ENCODE data around the gene EEA1. TPM values are rescaled to one million over a fixed set of nuclear protein-coding genes. Genes with fewer than 3 reads are reported as not detected.
A peak's percentile ranks its signal among the peaks of the same experiment; 100 is the strongest.
"Not testable (repeated sequence)": the region's sequence is repeated elsewhere in the genome, so short reads cannot be mapped to it uniquely, and the experiment has no call there.

Gene EEA1
- 22.2 and 23.4 TPM in 2 replicates for total RNA-seq

DNA sequence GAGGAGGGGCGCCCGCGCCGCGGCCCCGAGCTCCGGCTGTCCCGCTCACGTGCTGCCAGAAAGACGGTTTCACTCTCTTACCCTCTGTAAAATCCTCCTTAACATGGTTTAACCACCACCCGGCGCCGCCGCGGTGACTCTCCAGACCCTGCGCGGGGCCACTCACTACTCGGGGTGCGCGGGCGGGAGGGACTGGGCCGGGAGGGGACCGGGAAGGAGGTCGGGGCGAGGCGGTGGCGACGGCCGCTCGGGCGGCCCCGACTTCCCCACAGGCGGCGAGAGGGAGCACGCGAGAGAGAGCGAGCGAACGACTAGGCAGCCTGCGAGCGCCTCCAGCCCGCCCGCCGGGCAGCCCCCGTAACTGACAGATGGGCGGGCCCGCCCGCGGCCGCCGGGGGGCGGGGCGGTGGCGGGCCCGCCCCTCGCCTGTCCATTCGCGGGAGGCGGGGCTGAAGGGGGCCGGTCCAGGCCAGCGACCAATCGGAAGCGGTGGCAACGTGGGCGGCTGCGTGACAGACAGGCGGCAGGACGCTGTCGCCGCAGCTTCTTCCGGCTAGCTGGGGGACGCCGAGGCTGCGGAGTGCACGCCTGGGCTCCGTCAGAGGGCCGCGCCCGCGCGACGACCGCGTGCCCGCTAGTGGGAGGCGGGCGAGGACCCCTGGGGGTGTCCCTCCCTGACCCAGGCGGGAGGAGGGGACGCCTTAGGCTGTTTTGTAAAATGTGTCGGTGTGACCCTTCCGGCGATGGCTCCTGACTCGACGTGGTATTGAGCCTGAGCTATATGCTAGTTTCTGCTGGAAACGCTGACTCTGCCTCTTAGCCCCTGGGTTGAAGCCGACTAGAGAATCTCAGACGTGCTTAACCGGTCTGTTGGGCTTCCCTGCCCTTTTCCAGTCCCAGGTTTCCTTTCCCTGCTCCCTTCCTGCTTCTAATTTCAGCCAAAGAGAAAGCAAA, at the start of gene EEA1:
Gene EEA1, minus strand, starts transcription at position 334 of the 954 bp plus-strand sequence. Its CDS starts 229 bp downstream, at position 105.
- Mint-ChIP-seq H3K27me3 (peaks cover 6% of the 10 kb centered on the region), H3K9me3 (no peaks in the 10 kb centered on the region), H3K4me1 (peaks cover 27% of the 10 kb centered on the region), H3K4me3 (peak within 1 kb of the TSS; percentile 89), H3K36me3 (ENCODE audit: low read depth) (peaks cover 8% of the 10 kb centered on the region), H3K27ac (peak within 1 kb of the TSS; percentile 96)
- intact Hi-C loops (cut with micrococcal nuclease): loop anchor here (1.0 to 5.0 kb wide), 14 partner anchors 102 to 1278 kb away; partner anchors contain the start of genes BTG1, CRADD, NUDT4 and SOCS2
- DNase-seq: peak; percentile 98

DNA sequence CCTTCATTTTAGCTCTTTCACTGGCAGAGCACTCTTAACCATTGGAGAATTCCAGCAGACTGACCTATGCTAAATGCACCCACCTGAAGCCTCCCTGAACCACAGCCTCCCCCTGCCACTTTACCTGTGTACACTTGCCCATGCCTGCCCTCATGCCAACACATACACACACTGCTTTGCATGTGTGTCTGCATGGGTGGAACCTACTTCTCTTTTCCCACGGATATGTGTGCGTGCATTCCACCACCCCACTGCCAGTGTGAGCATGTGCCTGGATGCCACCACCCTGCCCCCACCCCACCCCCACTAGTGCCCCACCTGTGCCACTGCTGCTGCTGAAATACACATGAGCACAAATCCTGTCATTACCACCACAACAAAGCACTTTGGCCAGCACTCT, 49.5 kb upstream of the EEA1 start:
- Mint-ChIP-seq H3K36me3 (ENCODE audit: low read depth) (peaks cover 7% of the 10 kb centered on the region), H3K4me3 (no peak overlapping the region), H3K27me3 (peaks cover 1% of the 10 kb centered on the region), H3K27ac (no peak overlapping the region), H3K4me1 (peaks cover 11% of the 10 kb centered on the region), H3K9me3 (peaks cover 14% of the 10 kb centered on the region)
- intact Hi-C loops (cut with micrococcal nuclease): no loop called here
- DNase-seq: no peak

- intact Hi-C loops (cut with micrococcal nuclease): no loop called here
- H3K27me3 Mint-ChIP-seq: no peaks in the 10 kb centered on the region
- H3K27ac Mint-ChIP-seq: no peak overlapping the region
- H3K4me1 Mint-ChIP-seq: peaks cover 12% of the 10 kb centered on the region
- peaks cover 18% of the 10 kb centered on the region for H3K9me3 Mint-ChIP-seq
- H3K36me3 Mint-ChIP-seq (ENCODE audit: low read depth): peaks cover 7% of the 10 kb centered on the region
- peak; percentile 62 for DNase-seq
- H3K4me3 Mint-ChIP-seq: no peak overlapping the region
Measured at GRCh38 chr12:92977326-92977725, 48.2 kb upstream of the EEA1 start.

- Mint-ChIP-seq H3K4me3 (no peak overlapping the region), H3K9me3 (peaks cover 15% of the 10 kb centered on the region), H3K4me1 (peaks cover 12% of the 10 kb centered on the region), H3K36me3 (ENCODE audit: low read depth) (peaks cover 4% of the 10 kb centered on the region), H3K27me3 (no peaks in the 10 kb centered on the region), H3K27ac (no peak overlapping the region)
- DNase-seq: no peak
- intact Hi-C loops (cut with micrococcal nuclease): no loop called here
Measured at GRCh38 chr12:92974759-92975158, 45.7 kb upstream of the EEA1 start.

DNA sequence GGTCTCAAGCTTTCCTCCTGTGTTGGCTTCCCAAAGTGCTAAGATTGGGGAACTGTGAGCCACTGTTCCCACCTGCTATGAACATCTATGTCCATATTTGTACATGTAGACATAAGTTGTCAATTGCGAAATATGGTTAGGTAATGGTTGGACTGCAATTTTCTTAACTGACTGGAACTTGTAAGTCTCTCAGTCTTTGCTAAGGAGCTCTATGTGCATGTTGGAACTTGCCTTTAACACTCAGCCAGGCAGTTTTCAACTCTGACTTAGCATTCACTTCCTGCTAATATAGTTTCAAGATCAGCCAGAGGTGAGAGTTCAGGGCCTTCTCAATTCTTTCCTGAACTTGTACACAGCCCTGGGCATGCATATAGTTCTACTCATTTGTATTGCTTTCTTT, 44.5 kb upstream of the EEA1 start:
- Mint-ChIP-seq H3K4me1 (peaks cover 12% of the 10 kb centered on the region), H3K27ac (no peak overlapping the region), H3K9me3 (peaks cover 15% of the 10 kb centered on the region), H3K27me3 (no peaks in the 10 kb centered on the region), H3K4me3 (no peak overlapping the region), H3K36me3 (ENCODE audit: low read depth) (peaks cover 4% of the 10 kb centered on the region)
- no peak for DNase-seq
- intact Hi-C loops (cut with micrococcal nuclease): no loop called here

- Mint-ChIP-seq H3K27ac (no peak overlapping the region), H3K36me3 (ENCODE audit: low read depth) (peaks cover 4% of the 10 kb centered on the region), H3K4me3 (no peak overlapping the region), H3K4me1 (peaks cover 6% of the 10 kb centered on the region), H3K27me3 (no peaks in the 10 kb centered on the region), H3K9me3 (peaks cover 15% of the 10 kb centered on the region)
- no peak for DNase-seq
- intact Hi-C loops (cut with micrococcal nuclease): no loop called here
Measured at GRCh38 chr12:92971859-92972524, 42.9 kb upstream of the EEA1 start.

- no peak overlapping the region for H3K4me3 Mint-ChIP-seq
- H3K27ac Mint-ChIP-seq: no peak overlapping the region
- no peaks in the 10 kb centered on the region for H3K36me3 Mint-ChIP-seq (ENCODE audit: low read depth)
- intact Hi-C loops (cut with micrococcal nuclease): no loop called here
- DNase-seq: no peak
- H3K27me3 Mint-ChIP-seq: peaks cover 1% of the 10 kb centered on the region
- peaks cover 10% of the 10 kb centered on the region for H3K9me3 Mint-ChIP-seq
- H3K4me1 Mint-ChIP-seq: no peaks in the 10 kb centered on the region
Measured at GRCh38 chr12:92968176-92968813, 39.2 kb upstream of the EEA1 start.

DNA sequence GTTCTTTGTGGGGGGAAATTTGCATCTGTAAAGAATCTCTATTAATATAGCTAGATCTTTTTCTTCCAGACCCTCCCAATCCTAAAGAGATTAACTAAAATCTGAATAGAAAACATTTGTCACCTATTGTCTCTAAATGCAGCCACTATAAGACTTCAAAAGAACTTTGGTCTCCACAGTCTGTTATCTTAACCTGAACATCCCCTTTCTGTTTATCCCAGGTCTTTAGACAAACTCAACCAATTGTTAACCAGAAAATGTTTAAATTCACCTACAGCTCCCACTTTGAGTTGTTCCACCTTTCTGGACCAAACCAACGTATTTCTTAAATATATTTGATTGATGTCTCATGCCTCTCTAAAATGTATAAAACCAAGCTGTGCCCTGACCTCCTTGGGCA, 35.3 kb upstream of the EEA1 start:
- H3K27ac Mint-ChIP-seq; DNase-seq; H3K27me3 Mint-ChIP-seq; H3K4me1 Mint-ChIP-seq; H3K36me3 Mint-ChIP-seq (ENCODE audit: low read depth); intact Hi-C loops (cut with micrococcal nuclease); H3K9me3 Mint-ChIP-seq; H3K4me3 Mint-ChIP-seq: not testable (repeated sequence)

DNA sequence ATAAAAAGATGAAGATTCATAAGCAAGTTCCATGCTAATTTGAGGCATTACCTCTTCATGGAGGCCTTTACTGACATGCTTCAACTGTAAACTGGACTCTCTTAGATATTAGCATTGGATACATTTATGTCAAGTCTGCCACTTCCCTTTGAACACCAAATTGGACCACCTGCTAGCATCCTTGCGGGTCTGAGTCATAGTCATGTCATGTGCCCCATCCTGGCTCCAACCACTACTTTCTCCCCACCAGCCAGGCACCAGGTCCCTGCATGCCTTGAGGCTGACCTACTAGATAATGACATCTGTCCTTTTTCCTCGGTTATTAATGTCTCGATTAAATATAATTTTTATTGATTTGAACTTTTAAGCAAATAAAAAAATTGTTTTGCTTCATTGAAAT, 32.9 kb upstream of the EEA1 start:
- no peaks in the 10 kb centered on the region for H3K4me1 Mint-ChIP-seq
- H3K27me3 Mint-ChIP-seq: peaks cover 1% of the 10 kb centered on the region
- no peaks in the 10 kb centered on the region for H3K9me3 Mint-ChIP-seq
- DNase-seq: no peak
- no peak overlapping the region for H3K27ac Mint-ChIP-seq
- intact Hi-C loops (cut with micrococcal nuclease): no loop called here
- H3K36me3 Mint-ChIP-seq (ENCODE audit: low read depth): no peaks in the 10 kb centered on the region
- H3K4me3 Mint-ChIP-seq: no peak overlapping the region

DNA sequence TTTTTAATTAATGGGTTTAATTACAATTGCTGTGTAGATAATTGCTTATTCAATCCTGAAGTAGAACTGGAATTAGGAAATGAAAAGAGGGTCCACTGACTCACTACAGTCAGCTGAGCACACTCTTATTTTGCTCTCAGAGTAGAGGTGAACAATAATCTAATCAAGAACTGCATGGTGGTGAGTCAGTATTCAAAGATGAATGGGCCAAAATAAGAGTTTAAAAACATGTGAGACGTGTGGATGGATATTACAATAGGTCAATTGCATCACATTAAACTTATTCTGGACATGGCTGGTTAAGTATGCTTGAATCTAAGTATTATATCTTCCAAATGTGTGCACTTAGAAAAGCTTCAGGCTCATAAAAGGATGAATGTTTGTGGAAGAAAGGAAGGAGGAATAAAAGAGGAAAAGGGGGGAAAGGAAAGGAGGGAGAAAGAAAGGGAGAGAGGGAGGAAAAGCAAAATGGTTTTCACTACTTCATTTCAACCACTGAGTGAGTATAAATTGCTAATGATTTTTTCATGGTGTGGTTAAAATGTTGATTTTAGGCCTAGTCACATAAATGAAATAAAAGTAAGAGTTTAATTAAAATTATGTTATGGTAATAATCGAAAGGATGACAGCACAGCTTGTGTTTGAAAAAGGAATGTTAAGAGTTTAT, 27.0 kb upstream of the EEA1 start:
- Mint-ChIP-seq H3K4me3 (no peak overlapping the region), H3K9me3 (no peaks in the 10 kb centered on the region), H3K4me1 (no peaks in the 10 kb centered on the region), H3K27ac (no peak overlapping the region), H3K27me3 (peaks cover 2% of the 10 kb centered on the region), H3K36me3 (ENCODE audit: low read depth) (no peaks in the 10 kb centered on the region)
- DNase-seq: no peak
- intact Hi-C loops (cut with micrococcal nuclease): no loop called here

DNA sequence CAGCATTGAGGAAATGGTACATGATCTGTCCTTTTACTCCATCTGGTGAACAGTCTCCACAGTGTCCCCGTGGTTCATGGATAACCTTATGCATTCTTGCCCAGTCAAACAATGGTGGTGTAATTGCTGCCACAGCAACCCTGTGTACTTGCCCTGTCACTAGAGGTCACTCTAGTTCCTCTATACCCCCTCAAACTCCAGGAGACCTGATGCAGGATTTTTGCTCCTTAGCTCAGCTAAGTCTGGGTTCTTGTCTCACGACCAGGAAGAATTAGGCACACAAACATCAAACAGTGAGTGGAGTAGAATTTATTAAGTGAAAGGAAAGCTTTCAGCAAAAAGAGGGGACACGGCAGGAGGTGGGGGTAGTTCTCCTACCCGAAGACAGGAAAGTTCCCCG, 24.7 kb upstream of the EEA1 start:
- Mint-ChIP-seq H3K9me3 (no peaks in the 10 kb centered on the region), H3K36me3 (ENCODE audit: low read depth) (no peaks in the 10 kb centered on the region), H3K27ac (no peak overlapping the region), H3K4me1 (no peaks in the 10 kb centered on the region), H3K4me3 (no peak overlapping the region), H3K27me3 (peaks cover 2% of the 10 kb centered on the region)
- intact Hi-C loops (cut with micrococcal nuclease): no loop called here
- DNase-seq: no peak

DNA sequence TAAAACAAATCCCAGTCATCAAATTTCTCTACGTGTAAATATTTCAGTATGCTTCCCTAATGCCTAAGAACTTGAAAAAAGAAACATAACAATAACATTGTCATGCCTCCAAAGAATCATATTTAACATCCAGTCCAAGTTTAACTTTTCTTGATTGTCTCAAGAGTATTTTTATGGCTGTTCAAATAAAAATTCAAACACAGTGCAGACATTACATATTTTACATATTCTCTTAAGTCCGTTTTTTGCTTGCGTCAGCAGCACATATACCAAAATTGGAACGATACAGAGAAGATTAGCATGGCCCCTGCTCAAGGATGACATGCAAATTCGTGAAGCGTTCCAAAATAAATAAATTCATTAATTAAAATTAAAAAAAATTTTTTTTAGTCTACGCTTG, 23.3 kb upstream of the EEA1 start:
- intact Hi-C loops (cut with micrococcal nuclease): no loop called here
- Mint-ChIP-seq H3K27ac (no peak overlapping the region), H3K36me3 (ENCODE audit: low read depth) (no peaks in the 10 kb centered on the region), H3K9me3 (no peaks in the 10 kb centered on the region), H3K4me3 (no peak overlapping the region), H3K27me3 (peaks cover 2% of the 10 kb centered on the region), H3K4me1 (no peaks in the 10 kb centered on the region)
- no peak for DNase-seq

- no peak overlapping the region for H3K4me3 Mint-ChIP-seq
- H3K27me3 Mint-ChIP-seq: peaks cover 2% of the 10 kb centered on the region
- no peak overlapping the region for H3K27ac Mint-ChIP-seq
- H3K36me3 Mint-ChIP-seq (ENCODE audit: low read depth): no peaks in the 10 kb centered on the region
- intact Hi-C loops (cut with micrococcal nuclease): no loop called here
- no peaks in the 10 kb centered on the region for H3K9me3 Mint-ChIP-seq
- no peak for DNase-seq
- no peaks in the 10 kb centered on the region for H3K4me1 Mint-ChIP-seq
Measured at GRCh38 chr12:92951006-92951405, 21.9 kb upstream of the EEA1 start.
